A673 (cell line): ENCODE data around the gene PLEKHG4.

Experiments used
- CTCF ChIP-seq: fragments of 300-800, 200-600 bp; sonication (generic); conservative IDR thresholded peaks from 2 replicates; pipeline ENCODE4 v1.5.1; 2017; ENCODE audit warnings: low read depth, mild to moderate bottlenecking, antibody characterized with exemption, low read length, moderate library complexity, mixed read lengths
- EZH2 ChIP-seq: fragments of 200-600 bp; sonication (generic); IDR thresholded peaks from 2 replicates; pipeline ENCODE4 v1.6.1; 2017; ENCODE audit warnings: borderline replicate concordance, low read depth, mild to moderate bottlenecking, mixed read lengths, antibody characterized with exemption, low read length; ENCODE audit not compliant: poor library complexity, severe bottlenecking

- TF ChIP-seq CTCF (no peak), EZH2 (no peak)
Measured at GRCh38 chr16:67247192-67248072, 31.9 kb upstream of the PLEKHG4 start, which contains the start of gene FHOD1.
